Stimulated activated CD8-positive, alpha-beta memory T cell treated with anti-CD3 and anti-CD28 coated beads, Interleukin-2, amount 100 ng/mL, for 48 hours (primary cell): ENCODE results near the gene PEX12.
"Not testable (repeated sequence)": the region's sequence is repeated elsewhere in the genome, so short reads cannot be mapped to it uniquely, and the experiment has no call there.

Experiments
- DNase-seq, 2 donors: peaks; one replicate each; pipeline ENCODE4 v3.0.0-alpha.2; 2020; ENCODE audit warnings: low read depth in 2 of 2

Gene PEX12

DNA sequence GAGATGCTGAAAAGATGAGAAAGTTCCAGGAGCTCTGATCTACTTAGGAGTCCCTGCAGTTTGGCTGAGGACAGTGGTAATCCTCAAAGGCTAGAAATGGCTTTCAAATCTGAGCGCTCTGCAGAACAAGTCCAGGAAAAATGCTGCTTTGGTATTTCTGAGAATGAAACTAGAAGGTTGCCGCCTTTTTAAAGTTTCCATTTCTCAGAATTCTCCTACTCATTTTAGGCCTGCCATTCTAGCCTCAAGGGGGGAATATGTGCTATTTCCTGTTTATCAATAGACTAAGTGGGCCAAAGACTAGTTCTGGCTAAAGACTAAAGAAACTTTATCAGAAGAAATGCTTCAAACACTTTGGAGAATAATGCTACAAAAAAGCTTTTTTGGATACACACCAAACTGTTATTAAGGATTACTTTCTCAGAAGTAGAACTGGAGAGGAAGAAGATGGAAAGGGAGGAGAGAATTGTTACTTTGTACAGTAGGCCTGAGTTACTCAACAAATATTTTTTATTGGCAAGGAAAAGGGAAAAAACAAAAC is 40.7 kb downstream of the PEX12 start, which contains the start of gene SLFN12L:
Gene SLFN12L (minus strand): TSS at position 78 of the 541 bp plus-strand sequence. CDS start 15,314 bp downstream, outside the sequence.
- DNase-seq, result no peak

DNA sequence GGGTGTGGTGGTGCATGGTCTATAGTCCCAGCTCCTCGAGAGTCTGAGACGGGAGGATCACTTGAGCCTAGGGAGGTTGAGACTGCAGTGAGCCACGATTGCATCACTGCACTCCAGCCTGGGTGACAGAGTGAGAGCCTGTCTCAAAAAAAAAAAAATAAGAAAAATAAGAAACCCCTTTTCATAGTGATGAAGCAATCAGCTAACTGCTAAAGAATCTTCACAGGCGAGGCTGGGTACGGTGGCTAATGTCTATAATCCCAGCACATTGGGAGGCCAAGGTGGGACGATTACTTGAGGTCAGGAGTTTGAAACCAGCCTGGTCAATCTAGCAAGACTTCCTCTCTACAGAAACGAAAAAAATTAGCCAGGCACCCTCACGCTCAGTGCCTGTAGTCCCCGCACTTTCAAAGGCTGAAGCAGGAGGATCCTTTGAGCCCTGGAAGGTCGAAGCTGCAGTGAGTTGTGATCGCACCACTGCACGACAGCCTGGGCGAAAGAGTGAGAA is 41.7 kb downstream of the PEX12 start:
- no peak for DNase-seq

DNA sequence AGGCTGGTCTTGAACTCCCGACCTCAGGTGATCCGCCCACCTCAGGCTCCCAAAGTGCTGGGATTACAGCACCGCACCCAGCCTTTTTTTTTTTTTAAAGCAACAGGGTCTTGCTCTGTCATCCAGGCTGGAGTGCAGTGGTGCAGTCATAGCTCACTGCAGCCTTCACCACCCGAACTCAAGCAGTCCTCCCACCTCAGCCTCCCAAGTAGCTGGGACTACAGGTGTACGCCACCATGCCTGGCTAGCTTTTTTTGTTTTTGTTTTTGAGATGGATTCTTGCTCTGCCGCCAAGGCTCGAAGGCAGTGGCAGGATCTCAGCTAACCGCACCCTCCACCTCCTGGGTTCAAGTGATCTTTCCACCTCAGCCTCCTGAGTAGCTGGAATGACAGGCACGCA is 43.0 kb downstream of the PEX12 start:
- not testable (repeated sequence) for DNase-seq

DNA sequence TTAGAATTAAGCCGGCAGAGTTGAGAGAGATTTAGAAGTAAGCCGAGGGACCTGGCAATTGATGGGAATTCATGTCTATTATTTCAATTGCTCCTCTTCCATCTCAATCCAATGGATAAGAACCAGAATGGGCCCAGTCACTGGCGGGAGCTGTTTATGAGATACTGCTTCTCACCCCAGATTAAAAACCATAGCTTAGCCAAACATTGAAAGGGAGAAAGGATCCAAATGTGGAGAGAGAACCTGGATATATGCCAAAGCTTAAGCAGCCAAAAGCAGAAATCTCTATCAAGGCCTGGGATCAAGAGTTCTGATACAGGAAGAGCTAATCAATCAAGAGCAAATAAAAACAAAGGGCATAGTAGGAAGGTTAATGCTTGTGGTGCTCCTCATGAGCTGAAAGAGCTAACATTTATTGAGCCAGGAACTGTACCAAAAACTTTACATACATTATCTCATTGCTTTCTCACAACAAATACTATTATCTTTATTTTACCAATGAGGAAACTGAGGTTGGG is 43.7 kb downstream of the PEX12 start:
- DNase-seq, result no peak

DNA sequence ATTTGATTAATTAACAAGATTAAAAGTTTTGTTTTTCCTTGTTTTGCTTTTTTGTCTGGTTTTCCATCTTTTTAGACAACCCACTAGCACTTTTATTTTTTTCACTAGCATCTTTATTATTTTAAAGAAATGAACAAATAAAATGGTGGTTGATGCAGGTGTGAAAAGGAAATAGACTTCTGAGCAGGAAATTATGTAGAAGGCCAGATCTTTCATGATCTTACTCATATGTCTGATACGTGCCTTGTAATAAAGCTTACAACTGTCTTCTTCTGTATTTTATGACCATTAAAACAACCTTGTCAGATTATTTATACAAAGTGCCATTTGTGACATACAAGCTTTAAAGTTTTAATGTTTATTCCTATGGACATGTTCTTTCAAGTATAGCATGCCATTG is 47.2 kb downstream of the PEX12 start:
- no peak for DNase-seq

DNA sequence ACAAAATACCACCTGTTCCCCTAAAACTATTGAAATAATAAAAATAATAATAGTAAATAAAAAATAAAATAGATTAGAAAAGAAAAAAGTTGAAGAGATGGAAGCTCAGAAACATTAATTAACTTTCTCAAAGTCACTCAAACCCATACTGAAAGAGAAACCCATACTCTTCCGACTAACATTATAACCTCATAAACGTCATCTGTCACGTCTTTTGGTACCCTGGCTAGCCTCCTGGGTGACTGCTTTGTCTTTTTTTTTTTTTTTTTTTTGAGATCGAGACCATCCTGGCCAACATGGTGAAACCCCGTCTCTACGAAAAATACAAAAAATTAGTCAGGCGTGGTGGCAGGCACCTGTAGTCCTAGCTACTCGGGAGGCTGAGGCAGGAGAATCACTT is 48.5 kb downstream of the PEX12 start:
- no peak for DNase-seq

DNA sequence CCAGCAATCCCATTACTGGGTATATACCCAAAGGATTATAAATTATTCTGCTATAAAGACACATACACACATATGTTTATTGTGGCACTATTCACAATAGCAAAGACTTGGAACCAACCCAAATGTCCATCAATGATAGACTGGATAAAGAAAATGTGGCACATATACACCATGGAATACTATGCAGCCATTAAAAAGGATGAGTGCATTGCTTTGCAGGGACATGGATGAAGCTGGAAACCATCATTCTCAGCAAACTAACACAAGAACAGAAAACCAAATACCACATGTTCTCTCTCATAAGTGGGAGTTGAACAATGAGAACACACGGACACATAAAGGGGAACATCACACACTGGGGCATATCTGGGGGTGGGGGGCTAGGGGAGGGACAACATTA is 49.0 kb downstream of the PEX12 start:
- not testable (repeated sequence) for DNase-seq
